HG02623 (cell line): ENCODE results near the gene UQCRFS1.
"Not testable (repeated sequence)": the region's sequence is repeated elsewhere in the genome, so short reads cannot be mapped to it uniquely, and the experiment has no call there.

ENCODE experiments used
- ATAC-seq: cut with Tn5 transposase; IDR thresholded peaks from one replicate; pipeline ENCODE4 v1.9.1; 2021; ENCODE audit warnings: moderate library complexity; ENCODE audit not compliant: unreplicated experiment

UQCRFS1 gene

GRCh38 chr19:29215322-29215845 is 2.4 kb upstream of the UQCRFS1 start:
- ATAC-seq = no peak

- no peak for ATAC-seq
Observed at GRCh38 chr19:29214411-29214810, 1.5 kb upstream of the UQCRFS1 start.

GRCh38 chr19:29212356-29212647 is 649 bp downstream of the UQCRFS1 start:
- no peak for ATAC-seq

- no peak for ATAC-seq
Observed at GRCh38 chr19:29211562-29212355, 1.2 kb downstream of the UQCRFS1 start.

- not testable (repeated sequence) for ATAC-seq
Observed at GRCh38 chr19:29211041-29211440, 1.9 kb downstream of the UQCRFS1 start.

- ATAC-seq = not testable (repeated sequence)
Observed at GRCh38 chr19:29210502-29210901, 2.4 kb downstream of the UQCRFS1 start.

- not testable (repeated sequence) for ATAC-seq
Observed at GRCh38 chr19:29207403-29208187, 5.4 kb downstream of the UQCRFS1 start.

GRCh38 chr19:29206453-29206852 is 6.5 kb downstream of the UQCRFS1 start:
- ATAC-seq = no peak

- no peak for ATAC-seq
Observed at GRCh38 chr19:29202281-29202680, 10.7 kb downstream of the UQCRFS1 start.

- ATAC-seq = no peak
Observed at GRCh38 chr19:29201855-29202254, 11.1 kb downstream of the UQCRFS1 start.

- ATAC-seq = no peak
Observed at GRCh38 chr19:29194658-29195057, 18.3 kb downstream of the UQCRFS1 start.

- ATAC-seq = no peak
Observed at GRCh38 chr19:29193155-29193554, 19.8 kb downstream of the UQCRFS1 start.

- no peak for ATAC-seq
Observed at GRCh38 chr19:29191005-29191404, 21.9 kb downstream of the UQCRFS1 start.

- no peak for ATAC-seq
Observed at GRCh38 chr19:29189033-29189360, 24.0 kb downstream of the UQCRFS1 start.

- ATAC-seq = no peak
Observed at GRCh38 chr19:29188289-29189032, 24.5 kb downstream of the UQCRFS1 start.

GRCh38 chr19:29187676-29188075 is 25.3 kb downstream of the UQCRFS1 start:
- ATAC-seq = no peak

- ATAC-seq = no peak
Observed at GRCh38 chr19:29185427-29185826, 27.5 kb downstream of the UQCRFS1 start.

- no peak for ATAC-seq
Observed at GRCh38 chr19:29176981-29177754, 35.8 kb downstream of the UQCRFS1 start.

- no peak for ATAC-seq
Observed at GRCh38 chr19:29173896-29174295, 39.1 kb downstream of the UQCRFS1 start.

- no peak for ATAC-seq
Observed at GRCh38 chr19:29172302-29172701, 40.6 kb downstream of the UQCRFS1 start.

- ATAC-seq = no peak
Observed at GRCh38 chr19:29171525-29171924, 41.4 kb downstream of the UQCRFS1 start.
